ENCODE results near the gene ADARB2.
"Not testable (repeated sequence)": the region's sequence is repeated elsewhere in the genome, so short reads cannot be mapped to it uniquely, and the experiment has no call there.

DNA sequence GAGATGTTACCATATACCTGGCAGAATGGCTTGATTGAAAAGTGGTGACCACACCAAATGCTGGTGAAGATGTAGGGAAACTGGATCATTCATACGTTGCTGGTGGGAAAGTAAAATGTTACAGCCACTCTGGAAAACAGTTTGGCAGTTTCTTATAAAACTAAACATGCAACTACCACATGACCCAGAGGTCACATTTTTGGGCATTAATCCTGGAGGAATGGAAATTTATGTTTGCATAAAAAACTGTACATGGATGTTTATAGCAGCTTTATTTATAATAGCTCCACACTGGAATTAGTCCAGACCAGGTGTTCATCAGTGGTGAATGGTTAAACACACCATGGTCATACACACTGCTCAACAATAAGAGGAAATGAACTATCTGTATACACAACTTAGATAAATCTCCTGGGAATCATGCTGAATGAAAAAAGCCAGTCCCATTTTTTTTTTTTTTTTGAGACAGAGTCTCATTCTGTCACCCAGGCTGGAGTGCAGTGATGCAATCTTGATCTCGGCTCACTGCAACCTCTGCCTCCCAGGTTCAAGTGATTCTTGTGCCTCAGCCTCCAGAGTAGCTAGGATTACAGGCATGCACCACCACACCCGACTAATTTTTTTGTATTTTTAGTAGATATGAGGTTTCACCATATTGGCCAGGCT, 309.7 kb downstream of the ADARB2 start:
- TF ChIP-seq EZH2 (IDR thresholded peaks at IDR 0.05; ENCODE audit: insufficient read depth, poor library complexity, severe bottlenecking); EZH2phosphoT487 (IDR thresholded peaks at IDR 0.05; ENCODE audit: insufficient read depth, low read depth): not testable (repeated sequence)
